Epithelial cell of proximal tubule (primary cell): ENCODE data around the gene CHMP4B. TPM values are rescaled to one million over a fixed set of nuclear protein-coding genes. Genes with fewer than 3 reads are reported as not detected.

ENCODE experiments used
- DNase-seq: peaks from one replicate; pipeline ENCODE4 v3.0.0-alpha.2; 2011; ENCODE audit warnings: low read depth
- H3K4me3 ChIP-seq: 2 replicates; pipeline ENCODE4 v1.5.1; 2011; ENCODE audit warnings: low read depth, mild to moderate bottlenecking, low read length
- total RNA-seq: library from RNA; depleted of rRNA; stranded (reverse); fragments of >200 nt; gene quantifications from 2 replicates; pipeline ENCODE4 v1.2.3, GENCODE V29; 2015
- TF ChIP-seq, protein P1 (sequence below): conservative IDR thresholded peaks from 2 replicates; pipeline ENCODE4 v1.5.1; 2012; ENCODE audit warnings: low read depth, mild to moderate bottlenecking, low read length

CHMP4B gene
- total RNA-seq, 1 donor from 2014 or later = 41.3 TPM

DNA sequence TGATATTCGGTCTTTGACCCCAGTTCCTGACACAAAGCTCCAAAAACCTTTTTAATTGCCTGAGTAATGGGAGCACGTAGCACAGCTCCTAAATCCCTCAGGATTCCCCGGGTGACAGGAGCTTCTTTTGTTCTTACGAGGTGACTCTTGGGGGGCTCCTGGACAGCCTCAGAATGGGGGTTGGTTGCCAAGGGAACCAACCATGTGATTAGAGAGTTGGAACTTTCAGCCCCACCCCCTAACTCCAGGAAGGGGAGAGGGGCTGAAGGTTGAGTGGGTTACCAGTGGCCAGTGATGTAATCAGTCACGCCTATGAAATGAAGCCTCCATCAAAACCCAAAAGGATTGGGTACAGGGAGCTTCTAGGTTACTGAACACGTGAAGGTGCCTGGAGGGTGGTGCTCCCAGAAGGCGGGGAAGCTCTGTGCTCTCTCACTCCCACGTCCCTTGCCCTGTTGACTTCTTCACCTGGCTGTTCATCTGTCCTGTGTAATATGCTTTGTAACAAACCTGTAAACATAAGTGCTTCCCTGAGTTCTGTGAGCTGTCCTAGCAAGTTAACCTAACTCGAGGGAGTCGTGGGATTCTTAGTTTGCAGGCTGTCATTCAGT, 89.5 kb downstream of the CHMP4B start:
- H3K4me3 ChIP-seq = no peak overlapping the region
- DNase-seq = no peak
- TF ChIP-seq, protein P1, sequence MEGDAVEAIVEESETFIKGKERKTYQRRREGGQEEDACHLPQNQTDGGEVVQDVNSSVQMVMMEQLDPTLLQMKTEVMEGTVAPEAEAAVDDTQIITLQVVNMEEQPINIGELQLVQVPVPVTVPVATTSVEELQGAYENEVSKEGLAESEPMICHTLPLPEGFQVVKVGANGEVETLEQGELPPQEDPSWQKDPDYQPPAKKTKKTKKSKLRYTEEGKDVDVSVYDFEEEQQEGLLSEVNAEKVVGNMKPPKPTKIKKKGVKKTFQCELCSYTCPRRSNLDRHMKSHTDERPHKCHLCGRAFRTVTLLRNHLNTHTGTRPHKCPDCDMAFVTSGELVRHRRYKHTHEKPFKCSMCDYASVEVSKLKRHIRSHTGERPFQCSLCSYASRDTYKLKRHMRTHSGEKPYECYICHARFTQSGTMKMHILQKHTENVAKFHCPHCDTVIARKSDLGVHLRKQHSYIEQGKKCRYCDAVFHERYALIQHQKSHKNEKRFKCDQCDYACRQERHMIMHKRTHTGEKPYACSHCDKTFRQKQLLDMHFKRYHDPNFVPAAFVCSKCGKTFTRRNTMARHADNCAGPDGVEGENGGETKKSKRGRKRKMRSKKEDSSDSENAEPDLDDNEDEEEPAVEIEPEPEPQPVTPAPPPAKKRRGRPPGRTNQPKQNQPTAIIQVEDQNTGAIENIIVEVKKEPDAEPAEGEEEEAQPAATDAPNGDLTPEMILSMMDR = no peak

DNA sequence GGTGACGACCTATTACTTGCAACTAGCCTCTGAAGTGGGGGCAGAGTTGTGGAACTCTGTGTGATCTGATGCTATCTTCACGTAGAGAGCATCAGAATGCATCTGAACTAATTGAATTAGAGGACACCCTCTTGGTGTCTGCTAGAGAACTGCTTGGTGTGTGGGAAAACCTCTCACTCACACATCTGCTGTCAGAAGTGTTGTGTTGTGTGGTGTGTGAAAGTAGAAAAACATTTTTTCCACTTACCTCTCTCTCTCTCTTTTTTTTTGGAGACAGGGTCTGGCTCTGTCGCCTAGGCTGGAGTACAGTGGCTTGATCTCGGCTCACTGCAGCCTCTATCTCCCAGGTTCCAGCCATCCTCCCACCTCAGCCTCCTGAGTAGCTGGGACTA, 90.0 kb downstream of the CHMP4B start:
- no peak overlapping the region for H3K4me3 ChIP-seq
- TF ChIP-seq, protein P1 = no peak
- no peak for DNase-seq

DNA sequence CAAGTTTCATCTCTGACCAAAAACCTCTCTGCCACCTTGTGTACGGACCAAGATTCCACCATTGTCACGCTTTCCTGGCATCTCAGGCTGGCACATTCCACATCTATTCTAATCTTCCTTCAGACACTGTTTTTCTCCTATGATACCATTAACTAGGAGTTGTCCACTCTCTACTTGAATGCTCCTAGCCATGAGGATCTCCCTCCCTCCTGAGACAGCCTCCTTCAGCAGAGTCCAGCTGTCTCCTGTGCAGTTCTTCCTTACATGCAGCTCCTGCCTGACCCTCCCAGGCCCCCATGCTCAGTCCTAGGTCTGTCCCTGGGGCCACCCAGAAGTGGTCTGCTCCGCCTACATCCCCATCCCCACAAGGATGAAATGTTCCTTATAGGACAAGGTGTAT, 90.9 kb downstream of the CHMP4B start:
- TF ChIP-seq, protein P1 = no peak
- no peak for DNase-seq

More for the DNA sequence above, 90.9 kb downstream of the CHMP4B start:
- H3K4me3 ChIP-seq = no peak overlapping the region

Other genes with a start within 250 kb of the CHMP4B start
- not detected in 2 replicates for gene C20orf144, start 149.0 kb upstream of the CHMP4B start, total RNA-seq
- gene ACTL10, start 144.4 kb upstream of the CHMP4B start, total RNA-seq = 2.2 TPM in 2 replicates
- 13.2 and 26.9 TPM in 2 replicates for gene NECAB3, start 136.9 kb upstream of the CHMP4B start, total RNA-seq
- 17.1 and 35.0 TPM in 2 replicates for gene E2F1, start 125.0 kb upstream of the CHMP4B start, total RNA-seq
- 2.1 and 2.5 TPM in 2 replicates for gene PXMP4, start 91.0 kb upstream of the CHMP4B start, total RNA-seq
- gene ZNF341, start 79.4 kb upstream of the CHMP4B start, total RNA-seq = 2.1 and 2.5 TPM in 2 replicates
- gene RALY, start 182.6 kb downstream of the CHMP4B start, total RNA-seq = 111 and 145 TPM in 2 replicates